ENCODE measurements around the gene AGBL4. TPM values are rescaled to one million over a fixed set of nuclear protein-coding genes. Genes with fewer than 3 reads are reported as not detected.

Gene AGBL4
- total and polyA plus RNA-seq, 2 of the 13 experiments (the other 11 are each of a cell fraction or from before 2014, with no cell fraction given): not detected

- TF ChIP-seq PAX8 (CRISPR knock-in tag; IDR thresholded peaks at IDR 0.05; ENCODE audit: borderline replicate concordance) (no peak), ZSCAN5A (CRISPR knock-in tag; IDR thresholded peaks at IDR 0.05; ENCODE audit: borderline replicate concordance) (no peak), SIX1 (CRISPR knock-in tag; IDR thresholded peaks at IDR 0.05; ENCODE audit: borderline replicate concordance) (no peak), ZFP90 (CRISPR knock-in tag; IDR thresholded peaks at IDR 0.05; ENCODE audit: borderline replicate concordance) (no peak), NR1H2 (CRISPR knock-in tag; IDR thresholded peaks at IDR 0.05; ENCODE audit: borderline replicate concordance, low read depth) (no peak), RBM39 (IDR thresholded peaks at IDR 0.05; ENCODE audit: low read depth, low read length, poor library complexity, severe bottlenecking) (no peak)
These were observed 1332.2 kb downstream of the AGBL4 start (continued) for GRCh38 chr1:48691429-48692001.

DNA sequence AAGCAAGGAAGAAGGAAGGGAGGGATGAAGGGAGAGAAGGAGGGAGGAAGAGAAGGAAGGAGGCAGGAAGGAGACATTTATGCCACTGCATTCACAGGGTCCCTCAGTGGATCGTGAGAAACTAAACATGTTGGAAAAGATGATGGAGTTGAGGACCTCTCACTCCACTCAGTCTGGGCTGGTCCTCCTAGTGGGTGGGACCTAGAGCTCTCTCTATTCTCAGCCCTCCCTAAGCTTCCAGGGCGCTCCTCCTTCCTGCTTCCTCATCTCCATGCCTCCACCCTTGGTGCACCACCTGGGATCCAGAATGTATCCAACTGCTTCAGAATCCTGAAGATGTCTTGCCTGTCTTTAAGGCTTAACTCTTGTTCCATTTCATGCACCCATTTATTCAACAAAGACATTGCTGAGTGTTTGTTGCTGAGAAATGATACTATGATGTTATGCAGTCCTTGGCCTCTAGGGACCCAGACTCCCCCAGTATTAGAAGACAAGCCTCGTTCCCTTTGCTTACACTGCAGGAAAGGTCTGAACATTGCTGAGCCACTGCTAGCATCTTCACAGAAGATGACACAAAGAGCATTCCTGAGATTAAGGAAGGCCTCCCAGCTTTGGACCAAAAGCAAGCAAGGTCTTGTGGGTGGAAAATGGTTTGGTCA, 1335.5 kb downstream of the AGBL4 start:
- ATAC-seq (peak; percentile 82), DNase-seq (ENCODE audit: low spot score) (no peak), FAIRE-seq (no peak)
- BruUV-seq (replicated peaks): no TSS peak
- no peak overlapping the region for H3K27ac ChIP-seq (ENCODE audit: extremely low read length, insufficient read depth, low read length)
- H3K79me2 ChIP-seq (ENCODE audit: insufficient read depth, low read length): no peaks in the 10 kb centered on the region
- H3K4me3 ChIP-seq (replicated peaks in 1 of 3; ENCODE audit: insufficient read depth in 1 of 3, low read depth in 2 of 3, low read length in 3 of 3): no peak overlapping the region
- intact Hi-C loops (cut with micrococcal nuclease; ENCODE audit: unreplicated experiment): no loop called here
- H3K4me2 ChIP-seq (ENCODE audit: low read depth, low read length): no peak overlapping the region
- H3K9ac ChIP-seq (ENCODE audit: insufficient read depth, low read depth, low read length): no peak overlapping the region
- H4K20me1 ChIP-seq (ENCODE audit: insufficient read depth, low read length): no peaks in the 10 kb centered on the region
- no peak overlapping the region for H2AFZ ChIP-seq (ENCODE audit: low read length)
- H3K36me3 ChIP-seq (replicated peaks in 1 of 2; ENCODE audit: control insufficient read depth in 1 of 2, insufficient read depth in 2 of 2, low read length in 2 of 2): no peaks in the 10 kb centered on the region
- 13% methylated on average over 3 of the region's 3 CpGs for WGBS (ENCODE audit: low lambda C conversion rate)
- CTCF ChIA-PET (ENCODE audit: low intra/inter-chr PET ratio, low total read pairs): no interaction called here
- POLR2A ChIA-PET: no interaction called here
- no peaks in the 10 kb centered on the region for H3K9me3 ChIP-seq (ENCODE audit: low read length)
- in situ Hi-C loops (cut with HindIII; ENCODE audit: extremely low pct_ligation_motif_present, low pct_unique_long_range_greater_than_20kb): no loop called here
- H3K27me3 ChIP-seq (ENCODE audit: control insufficient read depth in 1 of 2, insufficient read depth in 2 of 2, low read length in 2 of 2): no peaks in the 10 kb centered on the region; a peak in 2 of 5 replicates
- H3K4me1 ChIP-seq (ENCODE audit: insufficient read depth, low read length): no peaks in the 10 kb centered on the region
- TF ChIP-seq TRIM24 (CRISPR knock-in tag; IDR thresholded peaks at IDR 0.05) (no peak), TBX3 (IDR thresholded peaks at IDR 0.05; ENCODE audit: borderline replicate concordance) (no peak), ZNF674 (CRISPR knock-in tag; IDR thresholded peaks at IDR 0.05; ENCODE audit: low read depth) (no peak), SALL2 (CRISPR knock-in tag; IDR thresholded peaks at IDR 0.05) (no peak), ZBTB40 (IDR thresholded peaks at IDR 0.05) (no peak), ZBTB40 (CRISPR knock-in tag; IDR thresholded peaks at IDR 0.05) (no peak)
